Esophagus squamous epithelium (tissue), 5 donors: Measurements from ENCODE around the gene GMDS. TPM values are rescaled to one million over a fixed set of nuclear protein-coding genes. Genes with fewer than 3 reads are reported as not detected.

Experiments used
- DNase-seq: peaks from one replicate; lab custom pipeline; 2025; lab: John Stamatoyannopoulos, UW
- H3K27ac ChIP-seq, 4 donors: fragments of 200-600 bp; sonication (generic); one replicate each; pipeline ENCODE4 v1.5.1; 2016 to 2019; ENCODE audit warnings: mild to moderate bottlenecking in 1 of 4
- H3K27me3 ChIP-seq, 4 donors: fragments of 200-600 bp; sonication (generic); 1 replicate in 3 of 4; 2 replicates in 1 of 4; pipeline versions ENCODE4 v1.5.1 to v1.6.0; 2017 to 2021; ENCODE audit warnings: antibody characterized with exemption in 1 of 4
- H3K36me3 ChIP-seq, 3 donors: fragments of 200-600 bp; sonication (generic); one replicate each; pipeline ENCODE4 v1.5.1; 2016 to 2019
- H3K4me1 ChIP-seq, 3 donors: fragments of 200-600 bp; sonication (generic); one replicate each; pipeline ENCODE4 v1.5.1; 2017 to 2019
- H3K4me3 ChIP-seq, 4 donors: fragments of 200-600 bp; sonication (generic); 1 replicate in 3 of 4; 2 replicates in 1 of 4; pipeline ENCODE4 v1.5.1; 2016 to 2019; ENCODE audit warnings: mild to moderate bottlenecking in 2 of 4, moderate library complexity in 1 of 4
- H3K9me3 ChIP-seq, 3 donors: fragments of 200-600 bp; sonication (generic); one replicate each; pipeline ENCODE4 v1.5.1; 2016 to 2019
- CTCF ChIP-seq, 6 experiments: fragments of 450-650 bp in 4 of 6; fragments of 200-600 bp in 2 of 6; sonication (generic) in 2 of 6; IDR thresholded peaks; one replicate each; pipeline ENCODE4 v1.5.1; 2016 to 2019; ENCODE audit warnings: antibody characterized with exemption in 6 of 6, mild to moderate bottlenecking in 4 of 6, moderate library complexity in 4 of 6
- POLR2A ChIP-seq, 4 donors: fragments of 450-650 bp; IDR thresholded peaks; one replicate each; pipeline ENCODE4 v1.6.1; 2017; ENCODE audit warnings: antibody characterized with exemption in 4 of 4, mild to moderate bottlenecking in 4 of 4, moderate library complexity in 3 of 4
- WGBS, 2 donors: methylation state at CpG; one replicate each; pipeline ENCODE4 v1.1.5; 2018; 5-methylcytosine and 5-hydroxymethylcytosine counted together
- intact Hi-C: fragments of 100-400 bp; cut with DNase I; formaldehyde crosslinking; loops from one replicate; pipeline ENCODE4 v1.15.0; 2022
- total RNA-seq, 4 donors: library from RNA; depleted of rRNA; stranded (reverse); fragments of >200 nt; gene quantifications; one replicate each; pipeline ENCODE4 v1.1.0, GENCODE V29; 2016
- donor health status: DM: yes; HTN: yes; CAD: no.

The GMDS gene
- total RNA-seq, 4 donors from 2014 or later: 17.9 to 58.7 (median 36.7) TPM

GRCh38 chr6:1925743-1926430, 319.5 kb downstream of the GMDS start:
- H3K9me3 ChIP-seq: no peaks in the 10 kb centered on the region
- TF ChIP-seq CTCF (IDR thresholded peaks at IDR 0.05) (no peak), POLR2A (IDR thresholded peaks at IDR 0.05) (no peak)
- H3K4me1 ChIP-seq: no peaks in the 10 kb centered on the region
- peaks cover 0 to 10% (median 0%) of the 10 kb centered on the region in 3 donors for H3K36me3 ChIP-seq
- H3K27ac ChIP-seq: no peak overlapping the region
- no peaks in the 10 kb centered on the region for H3K27me3 ChIP-seq
- intact Hi-C loops: no loop called here
- 89 to 95% methylated on average over 9 to 10 of the region's 10 CpGs for WGBS, 2 donors
- no peak for DNase-seq
- no peak overlapping the region for H3K4me3 ChIP-seq

GRCh38 chr6:1923449-1923848, 322.0 kb downstream of the GMDS start:
- H3K9me3 ChIP-seq: no peaks in the 10 kb centered on the region
- WGBS, 2 donors: 87 to 94% methylated on average over 6 to 11 of the region's 14 CpGs
- H3K4me1 ChIP-seq: no peaks in the 10 kb centered on the region
- H3K27me3 ChIP-seq: no peaks in the 10 kb centered on the region
- TF ChIP-seq CTCF (IDR thresholded peaks at IDR 0.05) (no peak), POLR2A (IDR thresholded peaks at IDR 0.05) (no peak)
- H3K27ac ChIP-seq: no peak overlapping the region
- peaks cover 0 to 4% (median 4%) of the 10 kb centered on the region in 3 donors for H3K36me3 ChIP-seq
- intact Hi-C loops: no loop called here
- H3K4me3 ChIP-seq: no peak overlapping the region
- no peak for DNase-seq

GRCh38 chr6:1917626-1918371, 327.6 kb downstream of the GMDS start:
- Histone ChIP-seq H3K27me3 (no peaks in the 10 kb centered on the region), H3K4me1 (no peaks in the 10 kb centered on the region), H3K9me3 (no peaks in the 10 kb centered on the region), H3K27ac (no peak overlapping the region), H3K4me3 (no peak overlapping the region), H3K36me3 (peaks cover 0 to 4% (median 0%) of the 10 kb centered on the region in 3 donors)
- no peak for DNase-seq
- TF ChIP-seq POLR2A (IDR thresholded peaks at IDR 0.05): no peak
- TF ChIP-seq CTCF (IDR thresholded peaks at IDR 0.05): no peak
- 49 to 67% methylated on average over 9 of the region's 9 CpGs for WGBS, 2 donors
- intact Hi-C loops: no loop called here

- no peak for DNase-seq
- H3K4me1 ChIP-seq: no peaks in the 10 kb centered on the region
- no peaks in the 10 kb centered on the region for H3K9me3 ChIP-seq
- intact Hi-C loops: no loop called here
- H3K27ac ChIP-seq: no peak overlapping the region
- no peaks in the 10 kb centered on the region for H3K27me3 ChIP-seq
- H3K4me3 ChIP-seq: no peak overlapping the region
- TF ChIP-seq CTCF (IDR thresholded peaks at IDR 0.05): no peak
- no peak for TF ChIP-seq POLR2A (IDR thresholded peaks at IDR 0.05)
- 75 to 79% methylated on average over 8 of the region's 8 CpGs for WGBS, 2 donors
- H3K36me3 ChIP-seq: peaks cover 0 to 4% (median 0%) of the 10 kb centered on the region in 3 donors
Observed at GRCh38 chr6:1916334-1917070, 328.9 kb downstream of the GMDS start.
